HEK293 (cell line): ENCODE results near the gene SELENOS.

Experiments
- CTCF ChIA-PET: fragments of 350-600 bp; formaldehyde crosslinking; extraction: SDS; loops from one replicate; lab custom pipeline; 2021; ENCODE audit warnings: antibody characterized with exemption; lab: Yijun Ruan, JAX
- POLR2A ChIA-PET: fragments of 300-600 bp; formaldehyde crosslinking; extraction: SDS; loops from one replicate; lab custom pipeline; 2020; ENCODE audit warnings: antibody characterized with exemption, inconsistent platforms; lab: Yijun Ruan, JAX
- H3K27ac ChIP-seq: fragments of 200-500 bp; sonication (Bioruptor generic); 2 replicates; pipeline ENCODE4 v1.5.1; 2014; ENCODE audit warnings: low read depth, low read length, control low read depth, inconsistent platforms; ENCODE audit errors: extremely low read depth
- H3K36me3 ChIP-seq, 2 experiments: fragments of 200-500 bp in 1 of 2; sonication (Bioruptor generic) in 1 of 2; 1 replicate in 1 of 2; 2 replicates in 1 of 2; pipeline ENCODE4 v1.5.1; 2014 to 2017; ENCODE audit warnings: inconsistent platforms in 2 of 2, low read length in 2 of 2; ENCODE audit not compliant: control insufficient read depth in 2 of 2, insufficient read depth in 1 of 2
- H3K4me1 ChIP-seq: fragments of 200-500 bp; sonication (Bioruptor generic); 2 replicates; pipeline ENCODE4 v1.5.1; 2014; ENCODE audit warnings: mild to moderate bottlenecking, low read length, inconsistent platforms; ENCODE audit not compliant: control insufficient read depth, insufficient read depth
- H3K4me3 ChIP-seq: 2 replicates; pipeline ENCODE4 v1.5.1; 2011; ENCODE audit warnings: low read depth, mild to moderate bottlenecking, control low read depth, low read length, moderate library complexity
- H3K9me3 ChIP-seq: fragments of 200-500 bp; sonication (Bioruptor generic); 2 replicates; pipeline ENCODE4 v1.5.1; 2014; ENCODE audit warnings: low read depth, low read length, inconsistent platforms; ENCODE audit not compliant: control insufficient read depth, insufficient read depth
- HIC1 ChIP-seq: fragments of 450-650 bp; formaldehyde crosslinking; IDR thresholded peaks from 2 replicates; pipeline ENCODE4 v1.5.1; 2016; ENCODE audit warnings: missing biosample characterization, missing genetic modification characterization
- PBX3 ChIP-seq: sonication (generic); formaldehyde crosslinking; IDR thresholded peaks from 2 replicates; pipeline ENCODE4 v1.8.1; 2022; ENCODE audit warnings: mild to moderate bottlenecking, moderate library complexity, missing genetic modification reagents
- PRDM1 ChIP-seq: fragments of 450-650 bp; formaldehyde crosslinking; IDR thresholded peaks from 2 replicates; pipeline ENCODE4; 2016; ENCODE audit warnings: missing biosample characterization, missing genetic modification characterization
- SCRT2 ChIP-seq: fragments of 450-650 bp; formaldehyde crosslinking; IDR thresholded peaks from 2 replicates; pipeline ENCODE4 v1.5.1; 2016; ENCODE audit warnings: missing biosample characterization, missing genetic modification characterization
- ZNF112 ChIP-seq: fragments of 450-650 bp; formaldehyde crosslinking; IDR thresholded peaks from 2 replicates; pipeline ENCODE4 v1.5.0; 2017; ENCODE audit warnings: missing biosample characterization, missing genetic modification characterization
- ZNF114 ChIP-seq: fragments of 450-650 bp; formaldehyde crosslinking; IDR thresholded peaks from 2 replicates; pipeline ENCODE4 v1.5.0; 2017; ENCODE audit warnings: missing biosample characterization, missing genetic modification characterization
- ZNF16 ChIP-seq: fragments of 450-650 bp; formaldehyde crosslinking; IDR thresholded peaks from 2 replicates; pipeline ENCODE4 v1.5.1; 2016; ENCODE audit warnings: low read depth, missing biosample characterization, missing genetic modification characterization
- ZNF2 ChIP-seq: fragments of 450-650 bp; formaldehyde crosslinking; IDR thresholded peaks from 2 replicates; pipeline ENCODE4 v1.5.1; 2016; ENCODE audit warnings: missing biosample characterization, missing genetic modification characterization
- ZNF211 ChIP-seq: fragments of 450-650 bp; formaldehyde crosslinking; IDR thresholded peaks from 2 replicates; pipeline ENCODE4 v1.5.1; 2016; ENCODE audit warnings: low read depth, missing biosample characterization, missing genetic modification characterization
- ZNF560 ChIP-seq: fragments of 450-650 bp; formaldehyde crosslinking; IDR thresholded peaks from 2 replicates; pipeline ENCODE4 v1.5.1; 2017; ENCODE audit warnings: missing biosample characterization, missing genetic modification characterization, borderline replicate concordance
- ZNF600 ChIP-seq: fragments of 450-650 bp; formaldehyde crosslinking; IDR thresholded peaks from 2 replicates; pipeline ENCODE4 v1.5.1; 2016; ENCODE audit warnings: missing biosample characterization, missing genetic modification characterization
- ZNF624 ChIP-seq: fragments of 450-650 bp; formaldehyde crosslinking; IDR thresholded peaks from 2 replicates; pipeline ENCODE4 v1.5.1; 2017; ENCODE audit warnings: missing biosample characterization, missing genetic modification characterization
- ZNF658 ChIP-seq: fragments of 450-650 bp; formaldehyde crosslinking; IDR thresholded peaks from 2 replicates; pipeline ENCODE4; 2016; ENCODE audit warnings: missing biosample characterization, missing genetic modification characterization
- ZNF660 ChIP-seq: fragments of 450-650 bp; IDR thresholded peaks from 2 replicates; pipeline ENCODE4 v1.5.1; 2018; ENCODE audit warnings: missing biosample characterization, mild to moderate bottlenecking, missing genetic modification characterization
- TF ChIP-seq, protein P1 (sequence below): fragments of 450-650 bp; IDR thresholded peaks from 2 replicates; pipeline ENCODE4 v1.5.1; 2018; ENCODE audit warnings: missing biosample characterization, mild to moderate bottlenecking, missing genetic modification characterization

SELENOS gene

DNA sequence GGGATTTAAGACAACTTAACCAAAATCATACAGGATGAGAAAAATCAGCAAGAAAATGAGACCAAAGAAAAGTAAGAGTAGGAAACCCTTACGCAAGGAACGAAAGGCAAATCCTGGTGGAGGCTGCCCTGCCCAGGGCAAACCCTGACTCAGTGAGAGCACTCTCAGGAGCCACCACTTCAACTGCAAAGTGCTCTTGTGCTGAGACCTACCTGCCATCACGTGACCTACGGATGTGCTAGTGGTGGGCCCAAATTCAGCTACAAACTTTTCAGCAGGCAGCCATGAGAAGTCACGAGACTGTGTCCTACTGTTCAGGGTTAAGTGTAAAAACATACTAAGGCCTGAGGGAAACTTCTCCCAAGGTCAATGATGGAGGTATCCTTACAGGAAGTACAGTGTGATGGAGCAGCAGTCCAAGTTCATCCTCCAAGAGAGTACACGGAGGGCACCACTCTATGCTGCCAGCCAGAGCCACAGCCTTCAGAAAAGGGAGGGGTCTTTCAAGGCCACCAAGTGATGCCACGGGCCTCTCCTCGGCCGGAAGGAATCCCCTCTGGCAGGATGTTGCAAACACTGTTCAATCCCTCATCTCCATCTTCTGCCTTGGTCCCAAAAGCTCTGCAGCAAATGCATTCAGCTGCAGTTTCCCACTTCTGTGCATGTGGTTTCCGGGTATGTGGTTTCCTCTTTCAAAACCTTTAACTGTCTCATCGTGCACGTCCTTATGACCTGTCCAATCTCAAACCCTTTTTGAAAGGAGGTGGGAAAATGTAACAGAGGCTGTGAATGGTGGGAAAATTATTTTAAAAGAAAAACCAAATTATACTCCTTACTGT lies 34.9 kb downstream of the SELENOS start:
- CTCF ChIA-PET, result interaction anchor here (0.7 to 2.1 kb wide), 3 partner anchors 154 to 353 kb away, joined by 3 to 9 read pairs (median 3); no protein-coding TSS in a partner anchor
- POLR2A ChIA-PET, result interaction anchor here (1.1 kb wide), 1 partner anchor 10 kb away, joined by 3 read pairs; the partner anchor contains the start of gene CHSY1
- Histone ChIP-seq H3K4me1 (peaks cover 25% of the 10 kb centered on the region), H3K27ac (no peak overlapping the region), H3K36me3 (peaks cover 0 to 8% of the 10 kb centered on the region in 2 experiments; a peak in 1 of 3 replicates), H3K4me3 (no peak overlapping the region), H3K9me3 (no peaks in the 10 kb centered on the region)
- TF ChIP-seq, protein P1, sequence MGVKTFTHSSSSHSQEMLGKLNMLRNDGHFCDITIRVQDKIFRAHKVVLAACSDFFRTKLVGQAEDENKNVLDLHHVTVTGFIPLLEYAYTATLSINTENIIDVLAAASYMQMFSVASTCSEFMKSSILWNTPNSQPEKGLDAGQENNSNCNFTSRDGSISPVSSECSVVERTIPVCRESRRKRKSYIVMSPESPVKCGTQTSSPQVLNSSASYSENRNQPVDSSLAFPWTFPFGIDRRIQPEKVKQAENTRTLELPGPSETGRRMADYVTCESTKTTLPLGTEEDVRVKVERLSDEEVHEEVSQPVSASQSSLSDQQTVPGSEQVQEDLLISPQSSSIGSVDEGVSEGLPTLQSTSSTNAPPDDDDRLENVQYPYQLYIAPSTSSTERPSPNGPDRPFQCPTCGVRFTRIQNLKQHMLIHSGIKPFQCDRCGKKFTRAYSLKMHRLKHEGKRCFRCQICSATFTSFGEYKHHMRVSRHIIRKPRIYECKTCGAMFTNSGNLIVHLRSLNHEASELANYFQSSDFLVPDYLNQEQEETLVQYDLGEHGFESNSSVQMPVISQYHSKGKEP, result peak; percentile 77; the same call in 1 of the 2 replicates
- TF ChIP-seq ZNF211 (tag by site-specific recombination) (no peak), ZNF114 (tag by site-specific recombination) (no peak), ZNF624 (no peak), ZNF600 (0 out of 2 replicates have a peak, but pooled peaks have one; percentile 18), ZNF112 (no peak), ZNF16 (tag by site-specific recombination) (no peak), ZNF658 (no peak), ZNF660 (tag by site-specific recombination) (no peak), PBX3 (CRISPR knock-in tag) (no peak), HIC1 (no peak)

GRCh38 chr15:101240358-101240757 lies 36.9 kb downstream of the SELENOS start:
- H3K4me3 ChIP-seq, result no peak overlapping the region
- no peak overlapping the region for H3K27ac ChIP-seq
- no peaks in the 10 kb centered on the region for H3K9me3 ChIP-seq
- peaks cover 0 to 10% of the 10 kb centered on the region in 2 experiments; a peak in 1 of 3 replicates for H3K36me3 ChIP-seq
- ChIA-PET POLR2A (interaction anchor here (0.8 to 1.0 kb wide), 2 partner anchors 8 to 12 kb away, joined by 3 to 4 read pairs; partner anchors contain the start of gene CHSY1), CTCF (interaction anchor here (0.5 to 3.0 kb wide), 3 partner anchors 17 to 536 kb away, joined by 3 to 13 read pairs (median 9); no protein-coding TSS in a partner anchor)
- TF ChIP-seq PRDM1 (tag by site-specific recombination) (peak; percentile 48; the same call in 1 of the 2 replicates), ZNF560 (tag by site-specific recombination) (no peak), SCRT2 (tag by site-specific recombination) (peak; percentile 44; the same call in 1 of the 2 replicates), ZNF2 (tag by site-specific recombination) (no peak), ZNF211 (tag by site-specific recombination) (no peak)
- H3K4me1 ChIP-seq, result peaks cover 22% of the 10 kb centered on the region; the same call in 1 of the 2 replicates
